ENCODE measurements around the gene CBX4. TPM values are rescaled to one million over a fixed set of nuclear protein-coding genes. Genes with fewer than 3 reads are reported as not detected.

Gene CBX4
- total and polyA plus RNA-seq, 2 of the 4 experiments (the other 2 are of a cell fraction), result 3.2 to 9.4 TPM

DNA sequence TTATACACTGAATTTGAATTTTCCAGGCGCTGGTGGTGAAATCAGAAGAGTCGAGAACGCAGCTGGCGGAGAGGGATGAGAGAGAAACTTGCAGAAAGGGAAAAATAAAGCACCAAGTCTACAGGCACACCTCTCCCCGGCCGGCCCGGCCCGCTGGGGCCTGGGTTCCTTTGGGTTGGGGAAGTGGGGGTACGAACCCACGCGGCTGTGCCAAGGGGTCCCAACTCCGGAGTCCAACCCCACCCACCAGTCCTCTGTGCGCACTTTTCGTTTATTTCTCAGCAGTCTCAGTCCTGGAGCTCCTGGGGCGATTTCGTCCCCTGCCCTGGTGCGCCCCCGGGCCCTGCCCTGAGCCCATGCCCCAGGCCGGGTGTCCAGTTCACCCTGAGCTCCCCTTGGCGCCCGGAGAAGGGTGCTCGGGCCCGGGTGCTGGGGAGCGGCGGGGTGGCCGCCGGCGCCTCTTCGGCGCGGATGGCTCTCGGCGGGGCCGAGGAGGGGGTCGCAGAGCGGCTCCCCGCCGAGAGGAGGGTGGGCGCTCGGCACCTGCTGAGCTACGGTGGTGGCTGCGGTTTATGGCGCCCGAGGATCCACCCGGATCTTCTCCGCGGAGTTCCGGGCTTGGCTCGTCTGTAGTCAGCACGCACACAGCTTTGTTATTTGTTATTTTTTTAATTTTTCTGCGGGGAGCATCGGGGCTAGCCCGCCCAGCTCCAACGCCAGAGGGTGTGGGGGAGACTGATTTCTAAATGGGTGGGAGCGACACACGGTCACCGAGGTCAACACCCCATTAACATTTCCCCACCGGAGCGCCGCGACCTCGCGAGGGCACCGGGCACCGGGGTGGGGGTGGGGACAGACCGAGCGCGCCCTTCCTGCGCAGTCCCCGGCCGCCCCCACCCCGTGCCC is 26.6 kb downstream of the CBX4 start (continued):
- TF ChIP-seq RFX5 (IDR thresholded peaks at IDR 0.05; ENCODE audit: low read depth, low read length) (no peak), NFE2L2 (IDR thresholded peaks at IDR 0.05; ENCODE audit: low read depth, low read length) (no peak)

DNA sequence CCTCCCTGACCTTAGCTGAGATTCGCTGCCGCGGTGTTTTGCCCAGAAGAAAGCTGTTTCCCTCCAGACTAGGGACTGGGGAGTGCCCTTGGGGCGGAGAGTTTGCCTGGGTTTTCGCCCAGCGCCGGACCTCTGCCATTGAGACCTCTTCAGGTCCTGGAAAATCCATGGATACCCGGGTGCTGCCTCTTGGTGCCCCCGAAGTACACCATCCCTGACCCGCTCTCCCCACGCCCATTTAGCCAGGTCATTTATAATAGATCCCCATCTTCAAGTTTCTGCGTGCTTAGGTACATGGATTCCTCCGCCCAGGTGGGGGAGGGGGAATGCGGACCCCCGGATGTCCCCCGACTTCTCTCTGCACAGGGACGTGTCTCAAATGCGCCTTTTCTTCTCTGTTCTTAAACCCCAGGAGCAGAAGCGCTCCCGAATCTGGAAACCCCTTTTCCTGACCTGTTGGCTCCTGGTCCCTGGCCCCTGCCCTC is 27.3 kb downstream of the CBX4 start:
- Histone ChIP-seq H4K20me1 (ENCODE audit: insufficient read depth, low read length) (peaks cover 4% of the 10 kb centered on the region), H4K8ac (ENCODE audit: low read depth in 2 of 2, low read length in 2 of 2) (no peak overlapping the region), H2BK20ac (ENCODE audit: low read depth, low read length) (no peak overlapping the region), H2BK120ac (ENCODE audit: low read depth, low read length) (0 out of 2 replicates have a peak overlapping the region, but pooled peaks have one; percentile 19), H3K9me3 (ENCODE audit: control insufficient read depth, insufficient read depth, low read length) (no peaks in the 10 kb centered on the region; the same call in 1 of the 2 replicates), H3K27me3 (ENCODE audit: control insufficient read depth, insufficient read depth, low read length) (peaks cover 90% of the 10 kb centered on the region), H4K5ac (ENCODE audit: low read depth, low read length) (no peak overlapping the region), H3K27ac (ENCODE audit: insufficient read depth, low read length) (no peak overlapping the region), H2AK9ac (replicated peaks; ENCODE audit: low read depth, low read length, poor library complexity) (peak overlapping the region; percentile 79), H4K91ac (ENCODE audit: insufficient read depth, low read depth, low read length) (no peak overlapping the region), H2BK5ac (ENCODE audit: low read depth, low read length, poor library complexity, severe bottlenecking) (no peak overlapping the region), H3K9me1 (ENCODE audit: insufficient read depth, low read length) (no peaks in the 10 kb centered on the region), H3K4me2 (ENCODE audit: low read depth, low read length) (0 out of 2 replicates have a peak overlapping the region, but pooled peaks have one; percentile 27), H2AFZ (replicated peaks; ENCODE audit: low read length, poor library complexity) (peak overlapping the region; percentile 71), H3K9ac (ENCODE audit: low read depth, low read length) (no peak overlapping the region), H2BK15ac (ENCODE audit: low read depth, low read length) (no peak overlapping the region), H3K4me3 (ENCODE audit: insufficient read depth, low read depth, low read length) (no peak overlapping the region), H3K14ac (replicated peaks; ENCODE audit: low read depth, low read length) (no peak overlapping the region), H3K4me1 (ENCODE audit: control insufficient read depth, insufficient read depth, low read length) (peaks cover 12% of the 10 kb centered on the region), H3K18ac (ENCODE audit: low read depth, low read length) (no peak overlapping the region), H3K23ac (ENCODE audit: low read depth, low read length) (peak overlapping the region; percentile 87), H3K4ac (ENCODE audit: low read depth, low read length) (no peak overlapping the region; the same call in 1 of the 2 replicates), H3K36me3 (ENCODE audit: control insufficient read depth, insufficient read depth, low read length) (no peaks in the 10 kb centered on the region), H3K79me1 (ENCODE audit: low read depth in 1 of 2, low read length in 2 of 2) (no peaks in the 10 kb centered on the region), H2AK5ac (ENCODE audit: low read depth, low read length) (peak overlapping the region; percentile 33; the same call in 1 of the 2 replicates), H3K56ac (ENCODE audit: extremely low read depth, insufficient read depth, low read length) (no peak overlapping the region)
- dilution Hi-C loops (cut with HindIII; ENCODE audit: low sequenced_read_pairs, unreplicated experiment), result no loop called here
- in situ Hi-C loops (cut with MboI; ENCODE audit: low sequenced_read_pairs), result no loop called here
- ChIA-PET CTCF (interaction anchor here (1.0 to 1.3 kb wide), 2 partner anchors 18 to 28 kb away, joined by 3 read pairs; partner anchors contain the start of gene CBX4), POLR2A (ENCODE audit: unreplicated experiment) (no interaction called here)
- no peak for ATAC-seq (ENCODE audit: low read depth)
- no peak for DNase-seq
- WGBS, 2 experiments (ENCODE audit: extremely low coverage in 2 of 2, insufficient read length in 1 of 2), result 7% methylated on average over 5 of the region's 20 CpGs; no CpG with 5 or more reads in 1 of the 2 experiments
- intact Hi-C loops (cut with micrococcal nuclease), result no loop called here
- no TSS peak for BruUV-seq (replicated peaks)
- TF ChIP-seq CHD1 (IDR thresholded peaks at IDR 0.05; ENCODE audit: low read depth, low read length) (no peak), RAD21 (IDR thresholded peaks at IDR 0.05; ENCODE audit: low read length) (no peak), BHLHE40 (IDR thresholded peaks at IDR 0.05; ENCODE audit: low read depth, low read length) (no peak), MAZ (IDR thresholded peaks at IDR 0.05; ENCODE audit: borderline replicate concordance, low read depth, low read length) (no peak), MAFK (IDR thresholded peaks at IDR 0.05; ENCODE audit: low read depth, low read length) (no peak), MXI1 (IDR thresholded peaks at IDR 0.05; ENCODE audit: borderline replicate concordance, low read depth, low read length) (no peak), SMC3 (IDR thresholded peaks at IDR 0.05; ENCODE audit: low read depth, low read length) (no peak), POLR2A (IDR thresholded peaks at IDR 0.05; ENCODE audit: low read depth, low read length) (no peak), CEBPB (IDR thresholded peaks at IDR 0.05; ENCODE audit: low read depth, low read length) (no peak), NFE2L2 (IDR thresholded peaks at IDR 0.05; ENCODE audit: low read depth, low read length) (no peak), RFX5 (IDR thresholded peaks at IDR 0.05; ENCODE audit: low read depth, low read length) (no peak)
- TF ChIP-seq, protein P1, sequence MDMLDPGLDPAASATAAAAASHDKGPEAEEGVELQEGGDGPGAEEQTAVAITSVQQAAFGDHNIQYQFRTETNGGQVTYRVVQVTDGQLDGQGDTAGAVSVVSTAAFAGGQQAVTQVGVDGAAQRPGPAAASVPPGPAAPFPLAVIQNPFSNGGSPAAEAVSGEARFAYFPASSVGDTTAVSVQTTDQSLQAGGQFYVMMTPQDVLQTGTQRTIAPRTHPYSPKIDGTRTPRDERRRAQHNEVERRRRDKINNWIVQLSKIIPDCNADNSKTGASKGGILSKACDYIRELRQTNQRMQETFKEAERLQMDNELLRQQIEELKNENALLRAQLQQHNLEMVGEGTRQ (IDR thresholded peaks at IDR 0.05; ENCODE audit: low read depth, low read length), result no peak
- TF ChIP-seq, protein P2, sequence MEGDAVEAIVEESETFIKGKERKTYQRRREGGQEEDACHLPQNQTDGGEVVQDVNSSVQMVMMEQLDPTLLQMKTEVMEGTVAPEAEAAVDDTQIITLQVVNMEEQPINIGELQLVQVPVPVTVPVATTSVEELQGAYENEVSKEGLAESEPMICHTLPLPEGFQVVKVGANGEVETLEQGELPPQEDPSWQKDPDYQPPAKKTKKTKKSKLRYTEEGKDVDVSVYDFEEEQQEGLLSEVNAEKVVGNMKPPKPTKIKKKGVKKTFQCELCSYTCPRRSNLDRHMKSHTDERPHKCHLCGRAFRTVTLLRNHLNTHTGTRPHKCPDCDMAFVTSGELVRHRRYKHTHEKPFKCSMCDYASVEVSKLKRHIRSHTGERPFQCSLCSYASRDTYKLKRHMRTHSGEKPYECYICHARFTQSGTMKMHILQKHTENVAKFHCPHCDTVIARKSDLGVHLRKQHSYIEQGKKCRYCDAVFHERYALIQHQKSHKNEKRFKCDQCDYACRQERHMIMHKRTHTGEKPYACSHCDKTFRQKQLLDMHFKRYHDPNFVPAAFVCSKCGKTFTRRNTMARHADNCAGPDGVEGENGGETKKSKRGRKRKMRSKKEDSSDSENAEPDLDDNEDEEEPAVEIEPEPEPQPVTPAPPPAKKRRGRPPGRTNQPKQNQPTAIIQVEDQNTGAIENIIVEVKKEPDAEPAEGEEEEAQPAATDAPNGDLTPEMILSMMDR (conservative IDR thresholded peaks at IDR 0.05; ENCODE audit: low read depth, low read length), result no peak

All from IMR-90 (cell line).